Measurements from ENCODE around the gene C2CD3. TPM values are rescaled to one million over a fixed set of nuclear protein-coding genes. Genes with fewer than 3 reads are reported as not detected.

C2CD3 gene
- polyA plus RNA-seq (ENCODE audit: insufficient read length in 4 of 4), result 10 to 100 TPM; 17.6 to 25.4 (median 22.2) TPM

DNA sequence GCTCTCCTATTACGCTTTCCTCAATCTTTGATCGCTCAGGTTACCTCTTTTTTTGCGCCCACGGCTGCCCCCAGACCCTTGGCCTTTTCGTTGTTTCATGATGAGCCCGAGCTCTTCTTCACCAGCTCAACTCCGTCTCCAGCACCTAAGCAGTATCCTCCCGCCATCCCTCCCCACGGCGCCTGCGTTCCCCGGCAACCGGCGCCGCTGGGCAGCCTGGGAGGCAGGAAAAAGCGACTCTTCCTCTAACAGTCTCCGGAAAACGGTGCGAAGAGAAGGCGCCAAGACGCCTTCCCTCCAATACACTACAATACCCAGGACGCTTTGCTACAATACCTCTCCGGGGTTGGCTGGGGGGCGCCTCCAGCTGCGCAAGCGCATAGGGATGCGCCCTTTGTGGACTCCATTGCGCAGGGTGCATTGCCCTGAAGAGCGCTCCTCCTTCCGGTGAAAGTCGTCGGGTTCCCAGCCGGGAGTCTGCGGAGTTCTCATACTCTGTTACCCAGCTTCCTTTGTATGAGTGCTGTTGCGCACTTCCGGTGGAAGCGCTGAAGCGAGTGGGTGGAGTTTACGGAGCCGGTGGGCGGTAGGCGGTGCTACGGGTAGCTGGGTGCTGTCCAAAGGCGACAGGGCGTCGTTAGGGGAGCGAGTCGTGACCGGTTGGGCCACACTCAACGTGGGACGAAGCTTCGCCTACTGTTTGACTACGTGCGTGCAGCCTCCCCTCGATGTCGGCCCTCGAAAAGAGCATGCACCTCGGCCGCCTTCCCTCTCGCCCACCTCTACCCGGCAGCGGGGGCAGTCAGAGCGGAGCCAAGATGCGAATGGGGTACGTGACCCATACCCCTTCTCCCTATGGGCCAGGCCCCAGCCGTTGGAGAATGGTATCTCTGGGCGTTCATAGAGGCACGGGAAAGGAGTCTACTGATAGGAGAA lies at the start of gene C2CD3, which contains the start of gene PPME1:
Gene C2CD3 (minus strand): TSS at position 309 of the 936 bp plus-strand sequence. CDS start 210 bp downstream, at position 99.
Gene PPME1 (plus strand): TSS at position 596 of the 936 bp plus-strand sequence. CDS start 133 bp downstream, at position 729.
- DNase-seq (ENCODE audit: low read depth in 4 of 4, low spot score in 3 of 4), result peak; percentile 98 to 100 (median 99)

DNA sequence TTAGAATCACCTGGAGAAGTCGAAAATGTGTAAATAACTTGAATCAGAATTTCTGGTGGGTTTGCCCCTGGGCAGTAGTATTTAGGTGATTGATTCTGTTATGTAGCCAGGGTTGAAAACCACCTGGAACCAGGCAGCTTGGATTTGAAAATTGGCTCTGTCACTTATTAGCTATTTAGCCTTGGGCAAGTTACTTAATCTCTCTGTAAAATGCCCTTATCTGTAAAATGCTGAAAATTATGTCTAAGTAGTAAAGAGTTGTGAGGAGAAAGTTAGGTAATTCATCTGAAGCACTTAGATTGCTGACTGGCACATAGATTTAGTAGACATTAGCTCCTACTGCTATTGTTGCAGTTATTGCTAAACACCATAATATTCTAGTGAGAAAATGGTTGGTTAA lies 49.6 kb upstream of the C2CD3 start:
- no peak for DNase-seq (ENCODE audit: low read depth in 4 of 4, low spot score in 3 of 4)

GRCh38 chr11:74212533-74212932 lies 41.7 kb upstream of the C2CD3 start:
- DNase-seq (ENCODE audit: low read depth in 4 of 4, low spot score in 3 of 4), result no peak

DNA sequence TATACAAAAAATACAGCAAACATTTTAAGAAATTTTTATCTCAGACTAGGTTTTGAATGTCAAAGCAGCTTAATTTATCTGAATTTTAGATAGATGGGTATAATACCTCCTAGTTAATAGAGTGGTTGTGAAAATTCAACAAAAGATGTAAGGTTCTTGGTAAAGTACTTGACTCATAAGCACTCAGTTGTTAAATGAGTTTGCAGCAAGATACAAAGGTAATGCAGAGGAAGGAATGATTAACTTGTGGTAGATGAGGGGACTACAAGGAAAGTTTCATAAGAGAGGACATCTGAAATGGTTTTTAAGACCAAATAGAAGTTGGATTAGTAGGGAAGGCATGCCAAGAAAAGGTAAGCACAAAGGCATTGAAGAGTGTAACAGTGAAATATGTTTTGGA lies 37.7 kb upstream of the C2CD3 start:
- DNase-seq (ENCODE audit: low read depth in 4 of 4, low spot score in 3 of 4), result no peak

DNA sequence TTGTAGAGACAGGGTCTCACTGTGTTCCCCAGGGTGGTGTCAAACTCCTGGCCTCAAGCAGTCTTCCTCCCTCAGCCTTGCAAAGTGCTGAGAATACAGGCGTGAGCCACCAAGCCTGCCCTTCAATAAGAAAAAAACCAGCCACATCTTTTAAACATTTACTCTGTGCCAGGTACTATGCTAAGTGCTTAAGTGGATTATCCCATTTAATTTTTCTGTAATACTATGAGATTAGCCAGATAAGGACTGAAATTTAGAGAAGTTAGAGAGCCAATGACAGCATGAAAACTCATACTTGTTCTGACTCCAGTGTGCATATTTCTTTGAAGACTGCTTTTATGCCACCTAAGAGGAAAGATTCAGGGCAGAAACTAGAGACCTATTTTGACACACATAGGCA lies 35.9 kb upstream of the C2CD3 start:
- DNase-seq (ENCODE audit: low read depth in 4 of 4, low spot score in 3 of 4), result no peak

DNA sequence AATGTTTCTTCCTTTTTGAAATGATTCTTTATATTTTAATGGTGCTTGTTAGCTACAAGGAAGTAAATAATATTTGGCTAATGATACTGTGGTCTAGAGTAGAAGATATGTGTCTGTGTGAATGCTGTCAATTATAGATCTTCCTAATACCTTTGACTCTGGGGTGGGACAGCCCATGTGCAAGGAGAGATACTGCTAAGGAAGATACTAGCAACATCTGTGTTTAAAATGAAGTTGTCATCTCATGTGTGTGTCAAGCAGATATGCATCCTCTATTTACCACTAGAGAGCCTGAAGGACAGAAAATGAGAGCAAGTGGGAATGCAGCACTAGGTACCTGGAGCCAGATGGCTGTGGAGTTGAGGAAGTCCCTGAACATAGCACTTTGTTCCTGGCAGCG lies 34.4 kb upstream of the C2CD3 start:
- DNase-seq (ENCODE audit: low read depth in 4 of 4, low spot score in 3 of 4), result no peak

DNA sequence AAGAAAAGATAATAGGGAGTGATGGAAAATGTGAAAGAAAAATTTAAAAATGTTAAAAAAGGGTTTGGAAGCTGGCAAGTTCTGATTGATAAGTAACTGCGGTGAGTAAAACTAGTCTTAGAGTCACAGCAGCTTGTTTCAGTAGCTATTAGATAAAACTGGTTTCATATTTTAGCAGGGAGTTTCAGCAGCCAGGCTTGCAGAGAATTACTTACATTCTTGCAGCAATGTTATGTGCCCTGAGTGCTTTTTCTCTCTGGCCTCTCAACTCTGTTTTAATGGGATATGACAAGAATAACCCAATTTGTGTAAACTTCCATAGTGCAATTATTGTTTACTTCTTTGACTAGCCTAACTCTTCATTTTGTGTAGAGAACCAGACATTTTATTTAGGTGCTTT lies 33.9 kb upstream of the C2CD3 start:
- DNase-seq (ENCODE audit: low read depth in 4 of 4, low spot score in 3 of 4), result no peak

DNA sequence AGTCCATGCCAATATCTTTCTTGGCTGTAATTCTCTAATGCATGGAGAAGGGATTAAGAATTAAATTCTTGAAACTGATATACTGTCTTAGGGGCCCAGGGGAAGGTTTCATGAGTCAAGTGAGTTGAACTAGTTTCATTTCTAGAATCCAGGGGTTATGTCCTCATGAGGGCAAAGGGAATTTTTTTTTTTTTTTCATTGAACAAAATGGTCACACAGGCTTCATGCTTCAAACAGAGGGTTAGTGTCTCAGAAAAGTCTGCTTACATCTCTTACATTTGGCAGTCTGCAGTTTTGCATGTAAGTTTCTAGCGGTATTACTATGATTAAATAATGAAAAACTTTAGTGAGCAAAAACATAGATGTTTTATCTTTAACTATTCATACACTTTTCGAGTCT lies 33.2 kb upstream of the C2CD3 start:
- DNase-seq (ENCODE audit: low read depth in 4 of 4, low spot score in 3 of 4), result no peak

- no peak for DNase-seq (ENCODE audit: low read depth in 4 of 4, low spot score in 3 of 4)
These were observed 26.1 kb upstream of the C2CD3 start for GRCh38 chr11:74196781-74197486.

GRCh38 chr11:74195828-74196227 lies 25.0 kb upstream of the C2CD3 start:
- DNase-seq (ENCODE audit: low read depth in 4 of 4, low spot score in 3 of 4), result no peak

DNA sequence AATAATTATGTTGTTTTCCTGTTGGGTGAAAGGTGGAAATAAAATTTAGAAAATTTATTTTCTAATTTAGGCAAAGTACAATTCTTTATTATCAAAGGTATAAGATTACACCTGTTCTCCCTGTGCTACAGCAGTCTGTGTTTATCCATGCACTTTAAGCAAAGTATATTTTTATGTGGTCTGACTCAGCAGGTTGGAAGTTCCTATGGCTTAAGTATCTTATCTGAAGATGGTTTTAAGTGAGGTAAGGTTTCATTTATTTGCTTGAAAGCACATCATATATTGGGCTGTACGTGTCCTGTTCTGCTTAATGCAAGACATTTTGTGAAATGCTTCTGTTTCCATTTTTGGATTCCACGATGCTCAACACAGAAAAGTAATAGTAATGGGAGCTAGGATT lies 14.9 kb upstream of the C2CD3 start:
- no peak for DNase-seq (ENCODE audit: low read depth in 4 of 4, low spot score in 3 of 4)

GRCh38 chr11:74185285-74185684 lies 14.5 kb upstream of the C2CD3 start:
- no peak for DNase-seq (ENCODE audit: low read depth in 4 of 4, low spot score in 3 of 4)

- DNase-seq (ENCODE audit: low read depth in 4 of 4, low spot score in 3 of 4), result no peak
These were observed 11.8 kb upstream of the C2CD3 start for GRCh38 chr11:74182635-74183034.

DNA sequence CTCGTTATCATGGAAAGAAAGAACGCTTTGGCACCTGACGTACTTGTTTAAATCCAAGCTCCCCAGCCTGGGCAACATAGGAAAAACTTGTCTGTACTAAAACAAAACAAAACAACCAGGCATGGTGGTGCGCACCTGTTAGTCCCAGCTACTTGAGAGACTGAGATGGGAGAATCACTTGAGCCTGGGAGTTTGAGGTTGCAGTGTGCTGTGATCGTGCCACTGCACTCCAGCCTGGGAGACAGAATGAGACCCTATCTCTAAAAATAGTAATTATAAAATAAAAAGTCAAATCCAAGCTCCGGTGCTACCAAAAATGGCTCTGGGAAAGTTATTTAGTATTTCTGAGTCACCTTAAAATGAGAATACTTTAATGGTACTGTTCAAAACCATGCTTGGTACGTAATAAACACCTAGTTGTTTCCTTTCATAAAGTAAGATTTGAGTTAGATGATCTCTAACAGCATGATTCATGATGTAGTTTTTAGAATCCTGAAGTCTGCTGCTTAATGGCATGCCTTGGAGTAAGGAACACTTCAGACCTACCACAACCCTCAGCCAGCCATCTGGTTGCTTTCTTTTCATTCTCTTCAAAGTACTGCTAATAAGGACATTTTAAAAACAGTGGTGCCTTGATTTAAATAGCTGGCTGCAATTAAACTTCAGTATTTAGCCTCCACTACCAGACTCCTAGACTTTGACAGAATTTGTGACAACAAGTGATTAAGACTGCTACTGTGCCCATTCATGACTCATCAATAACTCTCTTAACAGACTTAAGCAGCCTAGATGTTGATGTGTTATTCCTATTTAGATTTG lies 8.6 kb upstream of the C2CD3 start:
- DNase-seq (ENCODE audit: low read depth in 4 of 4, low spot score in 3 of 4), result no peak

DNA sequence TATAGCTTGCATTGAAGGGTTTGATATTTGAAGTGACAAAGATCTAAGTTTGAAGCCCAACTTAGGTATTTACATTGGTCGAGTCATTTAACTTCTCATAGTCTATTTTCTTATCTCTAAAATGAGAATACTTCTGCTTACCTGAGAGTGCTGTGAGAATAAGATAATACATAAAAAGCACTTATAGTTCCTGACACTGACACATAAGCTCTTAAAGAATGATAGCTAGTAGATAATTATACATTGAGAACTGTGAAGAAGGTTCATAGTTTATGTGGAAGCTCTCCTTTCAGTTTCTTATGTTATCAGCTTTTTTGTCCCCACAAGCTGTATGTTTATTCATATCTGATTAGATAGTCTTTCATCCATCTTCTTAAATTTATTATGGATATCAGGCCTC lies 5.1 kb upstream of the C2CD3 start:
- DNase-seq (ENCODE audit: low read depth in 4 of 4, low spot score in 3 of 4), result no peak

GRCh38 chr11:74171997-74172396 lies 1.2 kb upstream of the C2CD3 start:
- DNase-seq (ENCODE audit: low read depth in 4 of 4, low spot score in 3 of 4), result no peak

DNA sequence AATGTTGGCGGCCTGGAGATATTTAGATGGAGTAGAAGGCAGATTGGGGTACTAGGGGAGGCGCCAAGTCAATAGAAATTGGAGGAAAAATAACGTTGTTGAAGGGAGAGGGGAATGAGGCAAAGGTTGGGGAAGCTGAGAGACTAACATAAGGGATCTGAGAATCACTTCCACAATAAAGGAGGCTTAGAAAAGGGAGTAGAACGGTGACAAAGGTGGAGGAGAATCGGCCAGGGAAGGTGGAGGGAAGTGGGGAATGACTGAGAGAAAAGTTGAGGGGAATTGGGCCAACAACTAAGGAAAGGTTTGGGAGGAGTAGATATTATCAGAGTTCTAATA lies 797 bp upstream of the C2CD3 start:
- DNase-seq (ENCODE audit: low read depth in 4 of 4, low spot score in 3 of 4), result no peak

DNA sequence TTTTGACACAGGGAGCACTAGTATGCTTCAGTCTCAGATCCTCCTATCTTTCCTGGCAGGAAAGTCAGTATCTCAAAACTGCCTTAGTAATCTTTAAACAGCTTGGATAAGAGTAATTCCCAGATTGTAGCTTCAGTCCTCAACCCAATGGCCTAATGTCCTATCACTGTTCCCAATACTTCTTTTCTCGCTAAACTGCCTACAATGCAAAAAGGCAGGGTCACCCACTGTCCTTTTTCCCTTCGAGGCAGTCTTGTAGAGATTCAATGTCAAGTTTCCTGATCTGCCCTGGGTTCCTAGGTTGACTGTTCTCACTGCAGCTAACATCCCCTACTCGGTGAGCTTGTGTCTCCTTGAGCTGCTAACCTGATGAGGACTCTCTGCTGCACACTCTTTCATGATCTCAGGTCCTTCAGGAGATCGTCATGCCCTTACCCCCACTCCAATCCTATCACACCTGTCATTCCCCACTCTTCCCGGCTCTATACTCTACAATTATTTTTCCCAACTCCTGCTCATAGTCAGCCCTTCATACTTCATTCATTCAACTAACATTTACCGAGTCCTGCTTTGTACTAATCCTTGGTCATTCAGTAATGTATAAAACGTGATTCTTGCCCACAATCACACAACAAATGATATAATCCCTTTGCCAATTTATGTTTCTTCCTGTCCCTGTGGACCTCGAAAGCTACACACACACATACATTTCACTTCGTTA lies 904 bp downstream of the C2CD3 start:
- no peak for DNase-seq (ENCODE audit: low read depth in 4 of 4, low spot score in 3 of 4)

DNA sequence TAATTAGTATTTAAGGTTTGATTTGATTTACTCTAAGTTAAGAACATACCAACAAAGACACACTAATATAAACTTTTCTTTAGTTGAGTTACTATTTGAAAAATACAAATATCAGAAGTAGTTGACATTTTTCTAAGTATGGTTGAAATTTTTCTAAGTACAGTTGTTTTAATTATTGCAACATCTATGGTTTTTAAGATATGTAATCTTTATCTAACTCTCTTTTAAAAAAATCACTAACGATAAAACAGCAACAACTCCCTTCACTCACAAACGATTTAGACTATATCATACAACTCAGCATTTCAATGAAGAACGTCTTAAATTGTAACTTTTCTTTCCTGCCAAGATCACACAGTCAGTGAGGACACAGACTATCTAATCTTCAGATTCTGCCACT lies 2.0 kb downstream of the C2CD3 start:
- no peak for DNase-seq (ENCODE audit: low read depth in 4 of 4, low spot score in 3 of 4)

Measured in left renal pelvis (tissue), 4 donors.